MG63 (cell line): Measurements from ENCODE around the gene PTPA. TPM values are rescaled to one million over a fixed set of nuclear protein-coding genes. Genes with fewer than 3 reads are reported as not detected.

Experiments used
- DNase-seq: peaks from one replicate; pipeline ENCODE4 v3.0.0-alpha.2; 2020
- H3K27me3 ChIP-seq: fragments of 250-450 bp; sonication (Bioruptor Pico); 2 replicates; pipeline ENCODE4 v1.5.1; 2020; ENCODE audit warnings: mild to moderate bottlenecking, moderate library complexity
- H3K36me3 ChIP-seq: fragments of 250-450 bp; sonication (Bioruptor Pico); 2 replicates; pipeline ENCODE4 v1.5.1; 2020; ENCODE audit warnings: mild to moderate bottlenecking, moderate library complexity
- H3K4me3 ChIP-seq: fragments of 250-450 bp; sonication (Bioruptor Pico); 2 replicates; pipeline ENCODE4 v1.5.1; 2020; ENCODE audit warnings: mild to moderate bottlenecking, moderate library complexity
- H3K9me3 ChIP-seq: fragments of 250-450 bp; sonication (Bioruptor Pico); 2 replicates; pipeline ENCODE4 v1.5.1; 2020; ENCODE audit warnings: mild to moderate bottlenecking, moderate library complexity
- total RNA-seq: library from RNA; depleted of rRNA; stranded (reverse); fragments of >200 nt; shearing (Covaris generic); gene quantifications from 2 replicates; pipeline ENCODE4 v1.2.3, GENCODE V29; 2014; ENCODE audit warnings: low replicate concordance; rRNA removed

PTPA gene
- total RNA-seq, result 76.3 and 127 TPM in 2 replicates

- DNase-seq, result peak; percentile 96
- Histone ChIP-seq H3K9me3 (no peaks in the 10 kb centered on the region), H3K36me3 (no peaks in the 10 kb centered on the region; the same call in 1 of the 2 replicates), H3K27me3 (no peaks in the 10 kb centered on the region), H3K4me3 (peak within 1 kb of the TSS; percentile 86)
These were observed at the start of gene PTPA, which contains the start of gene CRAT for GRCh38 chr9:129110740-129111527. Gene PTPA, plus strand, starts transcription at chr9:129111415. Its CDS starts 186 bp downstream, at chr9:129111601. Gene CRAT, minus strand, starts transcription at chr9:129110793. Its CDS starts 284 bp downstream, at chr9:129110509.

GRCh38 chr9:129063061-129063460 is 48.2 kb upstream of the PTPA start:
- Histone ChIP-seq H3K4me3 (no peak overlapping the region), H3K36me3 (no peaks in the 10 kb centered on the region), H3K9me3 (no peaks in the 10 kb centered on the region), H3K27me3 (no peaks in the 10 kb centered on the region)
- DNase-seq, result no peak

- Histone ChIP-seq H3K9me3 (no peaks in the 10 kb centered on the region), H3K36me3 (no peaks in the 10 kb centered on the region)
- no peak for DNase-seq
These were observed 46.7 kb upstream of the PTPA start for GRCh38 chr9:129064499-129064908.

GRCh38 chr9:129068110-129068509 is 43.1 kb upstream of the PTPA start:
- H3K9me3 ChIP-seq, result no peaks in the 10 kb centered on the region
- no peaks in the 10 kb centered on the region for H3K27me3 ChIP-seq
- H3K36me3 ChIP-seq, result no peaks in the 10 kb centered on the region
- H3K4me3 ChIP-seq, result no peak overlapping the region
- no peak for DNase-seq

More at GRCh38 chr9:129064499-129064908, 46.7 kb upstream of the PTPA start:
- H3K27me3 ChIP-seq, result no peaks in the 10 kb centered on the region
- H3K4me3 ChIP-seq, result no peak overlapping the region

GRCh38 chr9:129068990-129069861 is 42.0 kb upstream of the PTPA start:
- no peak overlapping the region for H3K4me3 ChIP-seq
- H3K36me3 ChIP-seq, result no peaks in the 10 kb centered on the region
- no peak for DNase-seq
- H3K27me3 ChIP-seq, result no peaks in the 10 kb centered on the region
- no peaks in the 10 kb centered on the region for H3K9me3 ChIP-seq

- H3K9me3 ChIP-seq, result no peaks in the 10 kb centered on the region
- no peaks in the 10 kb centered on the region for H3K36me3 ChIP-seq
- no peaks in the 10 kb centered on the region for H3K27me3 ChIP-seq
- H3K4me3 ChIP-seq, result no peak overlapping the region
- no peak for DNase-seq
These were observed 41.2 kb upstream of the PTPA start for GRCh38 chr9:129069862-129070641.

GRCh38 chr9:129070696-129071525 is 40.3 kb upstream of the PTPA start:
- no peaks in the 10 kb centered on the region for H3K27me3 ChIP-seq
- H3K36me3 ChIP-seq, result no peaks in the 10 kb centered on the region
- no peak overlapping the region for H3K4me3 ChIP-seq
- no peaks in the 10 kb centered on the region for H3K9me3 ChIP-seq
- no peak for DNase-seq

- H3K36me3 ChIP-seq, result no peaks in the 10 kb centered on the region
- no peaks in the 10 kb centered on the region for H3K27me3 ChIP-seq
- no peak overlapping the region for H3K4me3 ChIP-seq
- DNase-seq, result no peak
- H3K9me3 ChIP-seq, result no peaks in the 10 kb centered on the region
These were observed 39.6 kb upstream of the PTPA start for GRCh38 chr9:129071526-129072126.

- H3K4me3 ChIP-seq, result no peak overlapping the region
- H3K36me3 ChIP-seq, result no peaks in the 10 kb centered on the region
- H3K9me3 ChIP-seq, result no peaks in the 10 kb centered on the region
- DNase-seq, result no peak
- no peaks in the 10 kb centered on the region for H3K27me3 ChIP-seq
These were observed 39.0 kb upstream of the PTPA start for GRCh38 chr9:129072171-129072570.

- H3K36me3 ChIP-seq, result no peaks in the 10 kb centered on the region
- H3K4me3 ChIP-seq, result no peak overlapping the region
- H3K27me3 ChIP-seq, result no peaks in the 10 kb centered on the region
- DNase-seq, result no peak
- H3K9me3 ChIP-seq, result no peaks in the 10 kb centered on the region
These were observed 37.8 kb upstream of the PTPA start for GRCh38 chr9:129073404-129073803.

- Histone ChIP-seq H3K4me3 (no peak overlapping the region), H3K27me3 (no peaks in the 10 kb centered on the region), H3K36me3 (no peaks in the 10 kb centered on the region), H3K9me3 (no peaks in the 10 kb centered on the region)
- no peak for DNase-seq
These were observed 37.1 kb upstream of the PTPA start for GRCh38 chr9:129074106-129074505.

GRCh38 chr9:129075996-129076639 is 35.1 kb upstream of the PTPA start:
- H3K4me3 ChIP-seq, result no peak overlapping the region
- H3K36me3 ChIP-seq, result no peaks in the 10 kb centered on the region
- DNase-seq, result no peak
- no peaks in the 10 kb centered on the region for H3K27me3 ChIP-seq
- H3K9me3 ChIP-seq, result no peaks in the 10 kb centered on the region

GRCh38 chr9:129076640-129077037 is 34.6 kb upstream of the PTPA start:
- DNase-seq, result no peak
- H3K9me3 ChIP-seq, result no peaks in the 10 kb centered on the region
- no peaks in the 10 kb centered on the region for H3K36me3 ChIP-seq
- H3K27me3 ChIP-seq, result no peaks in the 10 kb centered on the region
- H3K4me3 ChIP-seq, result no peak overlapping the region

- H3K36me3 ChIP-seq, result no peaks in the 10 kb centered on the region
- no peaks in the 10 kb centered on the region for H3K27me3 ChIP-seq
- no peak overlapping the region for H3K4me3 ChIP-seq
- H3K9me3 ChIP-seq, result no peaks in the 10 kb centered on the region
- DNase-seq, result no peak
These were observed 34.0 kb upstream of the PTPA start for GRCh38 chr9:129077236-129077635.
